SK-N-SH (cell line): ENCODE results near the gene ZMIZ1.

Experiments used
- CTCF ChIP-seq: fragments of 200-600 bp; sonication (generic); IDR thresholded peaks from 2 replicates; pipeline ENCODE4 v1.6.1; 2017; ENCODE audit warnings: antibody characterized with exemption, mild to moderate bottlenecking, moderate library complexity
- EZH2phosphoT487 ChIP-seq: fragments of 200-600 bp; sonication (generic); IDR thresholded peaks from 2 replicates; pipeline ENCODE4 v1.6.1; 2017; ENCODE audit warnings: low read depth, mixed run types, mild to moderate bottlenecking, antibody characterized with exemption, moderate library complexity, borderline replicate concordance
- POLR2AphosphoS5 ChIP-seq: IDR thresholded peaks from 2 replicates; pipeline ENCODE4 v1.6.1; 2012; ENCODE audit warnings: low read depth, low read length
- REST ChIP-seq: IDR thresholded peaks from 2 replicates; pipeline ENCODE4 v1.6.1; 2012; ENCODE audit warnings: mild to moderate bottlenecking, low read depth, low read length, moderate library complexity
- RXRA ChIP-seq: IDR thresholded peaks from 2 replicates; pipeline ENCODE4 v1.4.0; 2012; ENCODE audit warnings: low read depth, mild to moderate bottlenecking, borderline replicate concordance
- TAF1 ChIP-seq: IDR thresholded peaks from 2 replicates; pipeline ENCODE4 v1.6.1; 2012; ENCODE audit warnings: low read depth, mild to moderate bottlenecking, low read length, moderate library complexity, borderline replicate concordance

GRCh38 chr10:79346012-79346340, 277.2 kb downstream of the ZMIZ1 start:
- TF ChIP-seq REST (no peak), CTCF (no peak), TAF1 (no peak), POLR2AphosphoS5 (no peak), EZH2phosphoT487 (no peak), RXRA (no peak)
